MCF 10A (cell line): ENCODE data around the gene TENT4A. TPM values are rescaled to one million over a fixed set of nuclear protein-coding genes. Genes with fewer than 3 reads are reported as not detected.

Experiments
- BruUV-seq: library from RNA; stranded (reverse); fragments of 400-500 nt; replicated peaks from 2 replicates; lab custom pipeline; 2021; lab: Mats Ljungman, UMichigan
- CTCF ChIA-PET: fragments of 300-600 bp; sonication (Branson Sonifier 250); formaldehyde crosslinking; extraction: SDS; loops from one replicate; lab custom pipeline; 2021; ENCODE audit warnings: antibody characterized with exemption, inconsistent platforms; lab: Yijun Ruan, JAX
- POLR2A ChIA-PET: fragments of 300-600, 350-650 bp; sonication (Branson Sonifier 250); formaldehyde crosslinking; extraction: SDS; loops from one replicate; lab custom pipeline; 2020; ENCODE audit warnings: antibody characterized with exemption, inconsistent platforms; lab: Yijun Ruan, JAX
- DNase-seq: peaks from one replicate; pipeline ENCODE4 v3.0.0-alpha.2; 2018; ENCODE audit not compliant: unreplicated experiment
- H3K27ac Mint-ChIP-seq: one replicate; pipeline ENCODE4 v1.8.0; 2022; ENCODE audit warnings: mild to moderate bottlenecking, low read depth, mixed read lengths; ENCODE audit not compliant: unreplicated experiment
- H3K27me3 Mint-ChIP-seq: one replicate; pipeline ENCODE4 v1.8.0; 2022; ENCODE audit warnings: mixed read lengths; ENCODE audit not compliant: insufficient read depth, unreplicated experiment
- H3K36me3 Mint-ChIP-seq: one replicate; pipeline ENCODE4 v1.8.0; 2022; ENCODE audit warnings: mild to moderate bottlenecking, moderate library complexity, mixed read lengths; ENCODE audit not compliant: insufficient read depth, unreplicated experiment
- H3K4me1 Mint-ChIP-seq: one replicate; pipeline ENCODE4 v1.8.0; 2022; ENCODE audit warnings: mixed read lengths; ENCODE audit not compliant: insufficient read depth, unreplicated experiment
- H3K4me3 Mint-ChIP-seq: one replicate; pipeline ENCODE4 v1.8.0; 2022; ENCODE audit warnings: mild to moderate bottlenecking, moderate library complexity, mixed read lengths; ENCODE audit not compliant: unreplicated experiment
- H3K9me3 Mint-ChIP-seq: one replicate; pipeline ENCODE4 v1.8.0; 2022; ENCODE audit warnings: mixed read lengths; ENCODE audit not compliant: unreplicated experiment
- intact Hi-C: fragments of 100-400 bp; cut with micrococcal nuclease; formaldehyde crosslinking; loops from 2 replicates; pipeline ENCODE4 v1.14.1; 2022
- total RNA-seq: library from RNA; stranded (reverse); gene quantifications from 2 replicates; pipeline ENCODE4 v1.2.3, GENCODE V29; 2022
- TF ChIP-seq, protein P1 (sequence below): fragments of 200-600 bp; IDR thresholded peaks from one replicate; pipeline ENCODE4 v1.8.0; 2022; ENCODE audit warnings: antibody characterized with exemption, mild to moderate bottlenecking; ENCODE audit not compliant: unreplicated experiment

Gene TENT4A
- total RNA-seq, 1 experiment from 2014 or later, result 27.6 TPM

DNA sequence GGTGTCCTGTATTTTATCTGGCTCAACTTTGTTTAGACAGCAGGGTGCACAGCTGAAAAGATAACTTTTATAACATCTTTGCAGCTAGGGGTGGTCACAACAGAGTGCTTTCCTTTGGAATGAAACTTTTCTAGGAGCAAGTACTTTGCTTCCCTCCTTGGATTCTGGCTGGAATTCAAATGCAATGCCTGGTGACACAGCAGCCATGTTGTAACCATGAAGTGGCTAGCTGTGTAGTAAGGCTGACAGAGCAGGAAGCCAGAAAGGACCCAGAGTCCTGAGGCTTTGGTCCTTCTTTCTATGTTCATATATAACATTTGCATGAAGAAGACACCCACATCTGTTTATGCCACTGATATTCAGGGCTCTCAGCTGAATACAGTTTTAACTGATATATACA is 48.1 kb downstream of the TENT4A start:
- Mint-ChIP-seq H3K4me3 (no peak overlapping the region), H3K27ac (no peak overlapping the region), H3K9me3 (no peaks in the 10 kb centered on the region), H3K27me3 (no peaks in the 10 kb centered on the region), H3K4me1 (peaks cover 9% of the 10 kb centered on the region), H3K36me3 (peaks cover 18% of the 10 kb centered on the region)
- TF ChIP-seq, protein P1, sequence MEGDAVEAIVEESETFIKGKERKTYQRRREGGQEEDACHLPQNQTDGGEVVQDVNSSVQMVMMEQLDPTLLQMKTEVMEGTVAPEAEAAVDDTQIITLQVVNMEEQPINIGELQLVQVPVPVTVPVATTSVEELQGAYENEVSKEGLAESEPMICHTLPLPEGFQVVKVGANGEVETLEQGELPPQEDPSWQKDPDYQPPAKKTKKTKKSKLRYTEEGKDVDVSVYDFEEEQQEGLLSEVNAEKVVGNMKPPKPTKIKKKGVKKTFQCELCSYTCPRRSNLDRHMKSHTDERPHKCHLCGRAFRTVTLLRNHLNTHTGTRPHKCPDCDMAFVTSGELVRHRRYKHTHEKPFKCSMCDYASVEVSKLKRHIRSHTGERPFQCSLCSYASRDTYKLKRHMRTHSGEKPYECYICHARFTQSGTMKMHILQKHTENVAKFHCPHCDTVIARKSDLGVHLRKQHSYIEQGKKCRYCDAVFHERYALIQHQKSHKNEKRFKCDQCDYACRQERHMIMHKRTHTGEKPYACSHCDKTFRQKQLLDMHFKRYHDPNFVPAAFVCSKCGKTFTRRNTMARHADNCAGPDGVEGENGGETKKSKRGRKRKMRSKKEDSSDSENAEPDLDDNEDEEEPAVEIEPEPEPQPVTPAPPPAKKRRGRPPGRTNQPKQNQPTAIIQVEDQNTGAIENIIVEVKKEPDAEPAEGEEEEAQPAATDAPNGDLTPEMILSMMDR, result no peak
- CTCF ChIA-PET, result interaction anchor here (0.6 kb wide), 1 partner anchor 1337 kb away, joined by 3 read pairs; no protein-coding TSS in a partner anchor
- BruUV-seq, result no TSS peak
- no peak for DNase-seq
- intact Hi-C loops, result no loop called here
- POLR2A ChIA-PET, result no interaction called here

DNA sequence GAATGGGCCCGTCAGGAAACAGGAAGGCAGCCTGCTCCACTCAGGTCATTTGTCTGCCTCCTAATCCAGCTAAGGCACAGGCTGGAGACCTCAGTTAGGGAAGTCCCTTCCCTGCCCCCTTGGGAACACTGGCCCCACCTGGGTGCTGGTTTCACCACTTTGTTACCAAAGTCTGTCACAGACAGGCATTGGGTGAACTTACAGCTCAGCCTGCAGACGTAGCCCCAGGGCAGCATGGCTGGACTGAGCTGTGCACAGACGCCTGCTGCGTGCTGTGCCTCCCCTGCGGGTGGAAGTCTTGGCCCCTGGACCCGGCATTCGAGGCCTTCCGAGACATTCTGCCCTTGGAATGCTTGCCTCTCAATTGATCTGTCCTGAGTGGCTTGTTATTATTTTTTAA is 48.9 kb downstream of the TENT4A start:
- no TSS peak for BruUV-seq
- ChIA-PET CTCF (no interaction called here), POLR2A (no interaction called here)
- Mint-ChIP-seq H3K4me1 (peaks cover 16% of the 10 kb centered on the region), H3K4me3 (no peak overlapping the region), H3K36me3 (peaks cover 12% of the 10 kb centered on the region), H3K27ac (no peak overlapping the region), H3K27me3 (no peaks in the 10 kb centered on the region), H3K9me3 (no peaks in the 10 kb centered on the region)
- intact Hi-C loops, result no loop called here
- DNase-seq, result no peak
- TF ChIP-seq, protein P1, result no peak

DNA sequence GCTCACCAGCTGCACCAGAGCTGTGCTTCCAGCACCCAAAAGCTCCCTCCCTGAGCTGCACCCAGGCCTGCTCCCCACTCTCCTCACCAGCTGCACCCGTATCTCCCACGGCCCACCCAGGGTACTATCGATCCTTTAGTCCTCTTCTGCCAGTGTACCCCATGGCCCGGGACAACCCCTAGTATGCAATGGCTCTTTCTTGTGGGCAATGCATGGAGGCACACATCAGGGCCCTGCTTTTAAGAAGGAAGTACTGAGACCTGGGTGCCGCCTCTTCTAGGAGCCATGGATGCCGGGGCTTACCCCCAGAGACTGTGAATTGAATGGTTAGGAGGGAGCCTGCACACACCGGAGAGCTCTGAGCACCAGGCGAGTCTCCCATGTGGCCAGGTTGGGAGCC is 49.5 kb downstream of the TENT4A start:
- BruUV-seq, result no TSS peak
- intact Hi-C loops, result no loop called here
- TF ChIP-seq, protein P1, result no peak
- Mint-ChIP-seq H3K36me3 (peaks cover 6% of the 10 kb centered on the region), H3K4me1 (peaks cover 21% of the 10 kb centered on the region), H3K9me3 (no peaks in the 10 kb centered on the region), H3K27ac (no peak overlapping the region), H3K27me3 (no peaks in the 10 kb centered on the region), H3K4me3 (no peak overlapping the region)
- CTCF ChIA-PET, result interaction anchor here (1.0 to 1.2 kb wide), 2 partner anchors 58 to 983 kb away, joined by 3 to 7 read pairs; no protein-coding TSS in a partner anchor
- no peak for DNase-seq
- POLR2A ChIA-PET, result no interaction called here

DNA sequence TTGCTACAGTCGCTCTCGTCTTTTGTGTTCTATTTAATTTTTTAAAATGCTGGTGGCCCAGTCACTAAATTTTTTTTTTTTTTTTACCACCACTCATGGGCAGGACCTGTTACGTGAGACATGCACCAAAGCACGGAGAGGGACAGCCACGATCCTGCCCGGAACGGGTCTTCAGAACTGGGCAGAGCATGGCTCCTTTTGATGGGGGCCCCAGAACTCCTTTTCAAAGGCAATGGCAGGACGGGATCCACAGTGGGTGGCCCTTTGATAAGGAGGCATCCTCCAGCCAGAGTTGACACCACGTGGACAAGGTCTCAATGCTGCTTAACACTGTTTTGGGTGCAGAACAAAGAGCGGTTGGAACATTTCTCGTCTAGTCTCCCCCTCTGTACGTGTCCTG is 50.0 kb downstream of the TENT4A start:
- intact Hi-C loops, result no loop called here
- CTCF ChIA-PET, result interaction anchor here (0.6 to 1.2 kb wide), 3 partner anchors 19 to 982 kb away, joined by 3 to 7 read pairs (median 3); no protein-coding TSS in a partner anchor
- no peaks in the 10 kb centered on the region for H3K27me3 Mint-ChIP-seq

More for the DNA sequence above, 50.0 kb downstream of the TENT4A start:
- POLR2A ChIA-PET, result no interaction called here
- Mint-ChIP-seq H3K36me3 (peaks cover 1% of the 10 kb centered on the region), H3K4me1 (peaks cover 23% of the 10 kb centered on the region), H3K27ac (no peak overlapping the region), H3K4me3 (no peak overlapping the region), H3K9me3 (no peaks in the 10 kb centered on the region)
- TF ChIP-seq, protein P1, result no peak
- BruUV-seq, result no TSS peak
- no peak for DNase-seq
